RWPE1 (cell line): ENCODE measurements around the gene GALNTL6.

Experiments
- CTCF ChIA-PET: fragments of 350-600 bp; sonication (Branson Sonifier 250); formaldehyde crosslinking; extraction: SDS; loops from one replicate; lab custom pipeline; 2021; lab: Yijun Ruan, JAX
- POLR2A ChIA-PET: fragments of 400-600 bp; formaldehyde crosslinking; extraction: SDS; loops from one replicate; lab custom pipeline; 2020; ENCODE audit warnings: antibody characterized with exemption; ENCODE audit not compliant: low non-redundant PET; lab: Yijun Ruan, JAX
- DNase-seq: peaks from one replicate; pipeline ENCODE4 v3.0.0; 2012; ENCODE audit warnings: low spot score
- H3K27ac ChIP-seq: fragments of 450-650 bp; 2 replicates; pipeline ENCODE4 v1.5.1; 2017
- TF ChIP-seq, protein P1 (sequence below): fragments of 450-650 bp; conservative IDR thresholded peaks from 2 replicates; pipeline ENCODE4 v1.5.1; 2017; ENCODE audit warnings: low read depth, mild to moderate bottlenecking

The GALNTL6 gene

DNA sequence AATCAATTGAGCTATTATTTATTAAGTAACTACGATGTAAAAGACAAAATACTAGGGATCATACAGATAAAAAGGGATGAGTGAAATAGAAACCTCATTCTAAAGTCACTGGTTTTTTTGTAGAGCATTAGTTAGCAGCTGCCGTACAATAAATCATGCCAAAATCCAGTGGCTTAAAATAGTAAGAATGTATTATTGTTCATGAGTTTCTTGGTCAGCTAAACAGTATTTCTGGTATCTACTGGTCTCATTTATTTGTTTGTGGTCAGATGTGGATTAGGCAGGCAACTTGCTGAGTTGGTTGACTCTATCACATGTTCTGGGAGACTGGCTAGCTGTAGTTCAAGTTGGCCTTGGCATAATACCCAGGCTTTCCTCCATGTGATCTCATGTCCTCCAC, 667.3 kb downstream of the GALNTL6 start:
- no peak for DNase-seq
- TF ChIP-seq, protein P1, sequence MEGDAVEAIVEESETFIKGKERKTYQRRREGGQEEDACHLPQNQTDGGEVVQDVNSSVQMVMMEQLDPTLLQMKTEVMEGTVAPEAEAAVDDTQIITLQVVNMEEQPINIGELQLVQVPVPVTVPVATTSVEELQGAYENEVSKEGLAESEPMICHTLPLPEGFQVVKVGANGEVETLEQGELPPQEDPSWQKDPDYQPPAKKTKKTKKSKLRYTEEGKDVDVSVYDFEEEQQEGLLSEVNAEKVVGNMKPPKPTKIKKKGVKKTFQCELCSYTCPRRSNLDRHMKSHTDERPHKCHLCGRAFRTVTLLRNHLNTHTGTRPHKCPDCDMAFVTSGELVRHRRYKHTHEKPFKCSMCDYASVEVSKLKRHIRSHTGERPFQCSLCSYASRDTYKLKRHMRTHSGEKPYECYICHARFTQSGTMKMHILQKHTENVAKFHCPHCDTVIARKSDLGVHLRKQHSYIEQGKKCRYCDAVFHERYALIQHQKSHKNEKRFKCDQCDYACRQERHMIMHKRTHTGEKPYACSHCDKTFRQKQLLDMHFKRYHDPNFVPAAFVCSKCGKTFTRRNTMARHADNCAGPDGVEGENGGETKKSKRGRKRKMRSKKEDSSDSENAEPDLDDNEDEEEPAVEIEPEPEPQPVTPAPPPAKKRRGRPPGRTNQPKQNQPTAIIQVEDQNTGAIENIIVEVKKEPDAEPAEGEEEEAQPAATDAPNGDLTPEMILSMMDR: no peak
- ChIA-PET POLR2A (no interaction called here), CTCF (interaction anchor here (0.7 kb wide), 1 partner anchor 185 kb away, joined by 4 read pairs; no protein-coding TSS in a partner anchor)
- H3K27ac ChIP-seq: no peak overlapping the region

DNA sequence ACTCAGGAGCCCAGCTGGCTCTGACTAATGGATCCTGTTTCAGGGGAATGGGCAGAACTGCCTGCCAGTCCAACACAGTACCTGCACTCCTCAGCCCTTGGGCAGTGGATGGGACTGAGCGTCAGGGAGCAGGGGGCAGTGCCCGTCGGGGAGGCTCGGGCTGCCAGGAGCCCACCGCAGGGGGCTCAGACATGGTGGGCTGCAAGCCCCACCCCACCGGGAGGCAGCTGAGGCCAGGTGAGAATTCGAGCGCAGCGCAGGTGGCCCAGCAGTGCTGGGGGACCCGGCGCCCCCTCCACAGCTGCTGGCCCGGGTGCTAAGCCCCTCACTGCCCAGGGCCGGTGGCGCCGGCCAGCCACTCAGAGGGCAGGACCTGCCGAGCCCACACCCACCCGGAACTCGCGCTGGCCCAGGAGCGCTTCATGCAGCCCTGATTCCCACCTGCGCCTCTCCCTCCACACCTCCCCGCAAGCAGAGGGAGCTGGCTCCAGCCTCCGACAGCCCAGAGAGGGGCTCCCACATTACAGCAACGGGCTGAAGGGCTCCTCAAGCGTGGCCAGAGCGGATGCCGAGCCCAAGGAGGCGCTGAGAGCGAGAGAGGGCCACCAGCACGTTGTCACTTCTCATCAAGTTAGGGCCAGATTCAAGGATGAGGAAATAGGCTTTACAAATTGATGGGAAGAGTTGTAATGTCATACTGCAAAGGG, 668.8 kb downstream of the GALNTL6 start:
- TF ChIP-seq, protein P1: no peak
- H3K27ac ChIP-seq: no peak overlapping the region
- ChIA-PET POLR2A (no interaction called here), CTCF (no interaction called here)
- no peak for DNase-seq

DNA sequence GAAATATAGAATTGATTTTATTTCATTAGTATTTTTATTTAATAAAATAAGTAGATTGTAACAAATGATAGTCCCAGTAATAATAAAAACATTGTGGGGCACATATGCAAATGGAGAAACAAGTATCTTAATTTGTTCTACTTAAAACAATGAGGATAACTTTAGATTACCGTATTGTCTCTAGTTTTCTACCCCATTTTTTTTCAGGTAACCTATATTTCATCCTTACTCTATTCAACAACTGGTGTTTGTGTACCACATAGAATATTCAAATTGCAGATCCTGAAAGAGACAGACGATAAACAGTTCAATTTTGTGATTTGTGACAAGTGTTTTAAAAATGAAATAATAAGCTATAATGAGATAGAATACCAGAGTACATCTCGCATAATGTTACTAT, 671.8 kb downstream of the GALNTL6 start:
- DNase-seq: no peak
- no peak overlapping the region for H3K27ac ChIP-seq
- ChIA-PET POLR2A (no interaction called here), CTCF (no interaction called here)
- TF ChIP-seq, protein P1: no peak

DNA sequence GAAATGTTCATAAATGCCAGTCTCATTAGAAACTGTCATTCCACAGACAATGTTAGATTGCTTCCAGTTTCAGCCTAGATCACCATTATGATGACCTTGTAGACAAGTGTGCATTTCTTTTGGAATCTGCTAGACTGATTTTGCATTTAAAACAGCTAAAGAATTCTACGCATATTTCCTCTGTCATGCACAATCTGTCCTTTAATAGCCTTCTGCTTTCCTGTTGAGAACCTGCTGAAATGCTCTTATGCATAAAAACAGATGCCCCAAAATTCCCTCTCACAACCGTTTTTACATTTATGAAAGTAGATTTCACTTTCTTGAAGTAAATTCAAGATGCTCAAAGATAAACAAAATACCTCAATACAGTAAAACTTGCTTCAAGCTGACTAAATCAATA, 673.3 kb downstream of the GALNTL6 start:
- POLR2A ChIA-PET: no interaction called here

DNA sequence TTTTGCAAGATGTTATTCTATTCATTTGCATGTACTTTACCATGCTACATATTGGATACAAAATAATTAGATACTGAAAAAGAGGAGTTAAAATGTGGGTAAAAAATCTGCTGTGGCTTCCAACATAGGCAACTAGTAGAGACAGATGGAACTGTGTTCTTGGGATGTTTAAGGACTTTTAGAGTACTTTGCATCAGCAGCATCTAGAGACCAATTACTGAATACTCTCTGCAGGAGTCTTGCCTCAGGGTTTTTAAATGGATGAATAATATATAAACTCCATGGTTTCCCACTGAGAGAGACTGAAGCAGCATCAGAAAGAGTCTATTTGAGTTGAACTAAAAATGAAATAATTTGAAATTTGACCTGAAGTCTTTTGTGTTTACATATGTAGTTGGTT, 676.7 kb downstream of the GALNTL6 start:
- TF ChIP-seq, protein P1: no peak
- no peak overlapping the region for H3K27ac ChIP-seq
- ChIA-PET POLR2A (no interaction called here), CTCF (no interaction called here)
- DNase-seq: no peak

More for the DNA sequence above, 673.3 kb downstream of the GALNTL6 start:
- CTCF ChIA-PET: no interaction called here
- TF ChIP-seq, protein P1: no peak
- no peak overlapping the region for H3K27ac ChIP-seq
- DNase-seq: no peak

DNA sequence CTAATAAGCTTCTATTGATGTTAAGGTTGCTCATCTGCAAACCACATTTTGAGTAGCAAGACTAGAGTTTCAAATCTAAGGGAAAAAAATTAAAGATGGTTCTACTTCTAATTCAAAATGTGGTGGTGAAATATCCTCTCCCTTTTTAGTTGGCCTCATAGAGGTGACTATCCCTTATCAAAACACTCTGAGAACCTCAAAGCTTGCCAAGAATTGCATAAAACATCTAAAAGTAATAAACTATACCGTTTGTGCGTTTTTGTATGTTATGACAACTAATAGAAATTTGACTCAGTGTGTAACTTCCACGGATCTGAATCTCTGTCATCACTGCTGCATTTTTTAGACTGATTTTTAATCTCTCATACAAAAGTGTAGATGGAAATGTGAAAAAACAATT, 682.6 kb downstream of the GALNTL6 start:
- ChIA-PET POLR2A (no interaction called here), CTCF (no interaction called here)
- no peak overlapping the region for H3K27ac ChIP-seq
- no peak for DNase-seq
- TF ChIP-seq, protein P1: no peak
